22Rv1 (cell line): ENCODE data around the gene TBC1D16.

ENCODE experiments used
- CTCF ChIP-seq: fragments of 450-650 bp; IDR thresholded peaks from 2 replicates; pipeline ENCODE4 v1.5.1; 2017; ENCODE audit warnings: mild to moderate bottlenecking
- ZFX ChIP-seq: fragments of 450-650 bp; IDR thresholded peaks from 2 replicates; pipeline ENCODE4 v1.6.1; 2017; ENCODE audit warnings: antibody characterized with exemption, borderline replicate concordance

- TF ChIP-seq CTCF: no peak
- TF ChIP-seq ZFX: no peak
These were observed 49.7 kb downstream of the TBC1D16 start for GRCh38 chr17:79985943-79986391.
